ENCODE data around the gene CANX.

Gene CANX

DNA sequence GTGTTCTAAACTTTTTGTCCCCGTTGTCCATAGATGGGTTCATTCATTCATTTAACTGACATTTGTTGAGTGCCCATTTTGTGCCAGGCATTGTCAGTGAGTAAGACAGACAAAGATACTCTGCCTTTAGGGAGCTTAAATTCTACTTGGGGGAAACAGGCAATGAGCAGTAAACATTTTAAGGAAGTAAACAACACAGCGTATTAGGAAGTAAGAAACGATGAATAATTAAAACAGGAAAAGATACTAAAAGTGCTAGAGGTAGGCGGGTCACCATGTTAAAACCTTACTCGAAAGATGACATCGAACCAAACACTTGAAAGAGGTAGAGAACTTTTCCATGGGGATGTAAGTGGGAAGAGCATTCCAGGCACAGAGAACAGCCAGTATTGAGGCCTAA lies 28.3 kb downstream of the CANX start:
- no peak overlapping the region for H3K4me3 ChIP-seq (ENCODE audit: low read length)
- DNase-seq (ENCODE audit: low read depth): no peak
- TF ChIP-seq, protein P1, sequence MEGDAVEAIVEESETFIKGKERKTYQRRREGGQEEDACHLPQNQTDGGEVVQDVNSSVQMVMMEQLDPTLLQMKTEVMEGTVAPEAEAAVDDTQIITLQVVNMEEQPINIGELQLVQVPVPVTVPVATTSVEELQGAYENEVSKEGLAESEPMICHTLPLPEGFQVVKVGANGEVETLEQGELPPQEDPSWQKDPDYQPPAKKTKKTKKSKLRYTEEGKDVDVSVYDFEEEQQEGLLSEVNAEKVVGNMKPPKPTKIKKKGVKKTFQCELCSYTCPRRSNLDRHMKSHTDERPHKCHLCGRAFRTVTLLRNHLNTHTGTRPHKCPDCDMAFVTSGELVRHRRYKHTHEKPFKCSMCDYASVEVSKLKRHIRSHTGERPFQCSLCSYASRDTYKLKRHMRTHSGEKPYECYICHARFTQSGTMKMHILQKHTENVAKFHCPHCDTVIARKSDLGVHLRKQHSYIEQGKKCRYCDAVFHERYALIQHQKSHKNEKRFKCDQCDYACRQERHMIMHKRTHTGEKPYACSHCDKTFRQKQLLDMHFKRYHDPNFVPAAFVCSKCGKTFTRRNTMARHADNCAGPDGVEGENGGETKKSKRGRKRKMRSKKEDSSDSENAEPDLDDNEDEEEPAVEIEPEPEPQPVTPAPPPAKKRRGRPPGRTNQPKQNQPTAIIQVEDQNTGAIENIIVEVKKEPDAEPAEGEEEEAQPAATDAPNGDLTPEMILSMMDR (conservative IDR thresholded peaks at IDR 0.05; ENCODE audit: low read length): no peak

GRCh38 chr5:179729303-179729702 lies 30.5 kb downstream of the CANX start:
- DNase-seq (ENCODE audit: low read depth): no peak
- H3K4me3 ChIP-seq (ENCODE audit: low read length): no peak overlapping the region
- TF ChIP-seq, protein P1 (conservative IDR thresholded peaks at IDR 0.05; ENCODE audit: low read length): no peak

- no peak overlapping the region for H3K4me3 ChIP-seq (ENCODE audit: low read length)
- TF ChIP-seq, protein P1 (conservative IDR thresholded peaks at IDR 0.05; ENCODE audit: low read length): no peak
- DNase-seq (ENCODE audit: low read depth): no peak
Observed at GRCh38 chr5:179729727-179730126, 31.0 kb downstream of the CANX start.

DNA sequence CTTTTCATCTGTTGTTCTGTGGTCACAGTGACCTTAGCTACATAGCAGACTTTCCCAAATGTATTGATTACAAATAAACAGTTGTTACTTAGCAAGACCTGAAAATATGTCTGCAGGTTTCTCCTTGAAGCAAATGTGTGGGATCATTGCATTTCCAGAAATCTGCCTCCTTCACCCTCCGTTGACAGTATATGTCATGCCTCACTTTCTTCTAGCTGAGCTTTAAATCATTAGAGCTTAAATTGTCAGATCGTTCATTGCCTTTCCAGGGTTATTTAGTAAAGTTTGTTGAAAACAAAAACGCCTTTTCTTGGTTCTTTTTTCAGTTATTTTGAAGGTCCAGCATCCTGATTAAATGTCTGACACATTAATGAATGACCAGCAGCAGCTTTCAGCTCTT lies 31.6 kb downstream of the CANX start:
- TF ChIP-seq, protein P1 (conservative IDR thresholded peaks at IDR 0.05; ENCODE audit: low read length): no peak
- no peak for DNase-seq (ENCODE audit: low read depth)
- H3K4me3 ChIP-seq (ENCODE audit: low read length): no peak overlapping the region

- TF ChIP-seq, protein P1 (conservative IDR thresholded peaks at IDR 0.05; ENCODE audit: low read length): no peak
- no peak overlapping the region for H3K4me3 ChIP-seq (ENCODE audit: low read length)
- DNase-seq (ENCODE audit: low read depth): no peak
Observed at GRCh38 chr5:179730852-179731251, 32.1 kb downstream of the CANX start.

DNA sequence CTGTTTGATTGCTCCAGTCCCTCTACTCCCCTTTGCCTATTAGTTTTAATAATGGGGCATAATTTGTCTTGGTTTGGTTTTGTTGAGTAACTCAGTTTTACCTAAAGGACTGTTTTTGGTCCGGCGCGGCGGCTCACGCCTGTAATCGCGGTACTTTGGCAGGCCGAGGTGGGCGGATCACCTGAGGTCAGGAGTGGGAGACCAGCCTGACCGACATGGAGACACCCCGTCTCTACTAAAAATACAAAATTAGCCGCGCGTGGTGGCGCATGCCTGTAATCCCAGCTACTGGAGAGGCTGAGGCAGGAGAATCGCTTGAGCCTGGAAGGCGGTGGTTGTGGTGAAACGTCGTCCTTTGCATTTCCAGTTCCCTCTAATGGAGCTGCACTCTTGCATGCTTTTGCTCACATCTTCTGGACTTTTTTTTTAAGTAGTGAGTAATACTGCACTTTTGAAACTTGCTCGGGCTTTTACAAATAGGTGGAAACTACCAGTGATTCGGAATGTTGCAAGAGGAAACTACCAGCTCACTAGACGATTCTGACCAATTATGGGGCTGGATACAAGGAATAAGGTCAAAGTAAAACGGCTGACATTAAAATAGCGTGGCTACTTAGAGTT lies 33.1 kb downstream of the CANX start:
- TF ChIP-seq, protein P1 (conservative IDR thresholded peaks at IDR 0.05; ENCODE audit: low read length): no peak
- peak; percentile 86 for DNase-seq (ENCODE audit: low read depth)
- H3K4me3 ChIP-seq (ENCODE audit: low read length): peak overlapping the region; percentile 50

GRCh38 chr5:179732412-179732917 lies 33.7 kb downstream of the CANX start, which contains the start of gene MAML1:
MAML1 (plus strand) TSS chr5:179732822; CDS start chr5:179733113, 291 bp downstream.
- peak; percentile 100 for DNase-seq (ENCODE audit: low read depth)
- TF ChIP-seq, protein P1 (conservative IDR thresholded peaks at IDR 0.05; ENCODE audit: low read length): no peak
- peak within 1 kb of the TSS; percentile 79 for H3K4me3 ChIP-seq (ENCODE audit: low read length)

Data from AG10803 (cell line).